ENCODE data around the gene SUSD4.
"Not testable (repeated sequence)": the region's sequence is repeated elsewhere in the genome, so short reads cannot be mapped to it uniquely, and the experiment has no call there.

Gene SUSD4

GRCh38 chr1:223403184-223403815 is 39.3 kb upstream of the SUSD4 start:
- no peak overlapping the region for H3K4me3 ChIP-seq (ENCODE audit: low read depth, low read length)
- TF ChIP-seq CTCF (IDR thresholded peaks at IDR 0.05; ENCODE audit: borderline replicate concordance, insufficient read depth, low read depth, low read length): no peak

GRCh38 chr1:223402790-223403142 is 38.8 kb upstream of the SUSD4 start:
- no peak overlapping the region for H3K4me3 ChIP-seq (ENCODE audit: low read depth, low read length)
- no peak for TF ChIP-seq CTCF (IDR thresholded peaks at IDR 0.05; ENCODE audit: borderline replicate concordance, insufficient read depth, low read depth, low read length)

- no peak overlapping the region for H3K4me3 ChIP-seq (ENCODE audit: low read depth, low read length)
- no peak for TF ChIP-seq CTCF (IDR thresholded peaks at IDR 0.05; ENCODE audit: borderline replicate concordance, insufficient read depth, low read depth, low read length)
These were observed 38.2 kb upstream of the SUSD4 start for GRCh38 chr1:223401873-223402789.

GRCh38 chr1:223399393-223399792 is 35.4 kb upstream of the SUSD4 start:
- not testable (repeated sequence) for H3K4me3 ChIP-seq (ENCODE audit: low read depth, low read length)

GRCh38 chr1:223394706-223395105 is 30.7 kb upstream of the SUSD4 start:
- TF ChIP-seq CTCF (IDR thresholded peaks at IDR 0.05; ENCODE audit: borderline replicate concordance, insufficient read depth, low read depth, low read length): no peak
- H3K4me3 ChIP-seq (ENCODE audit: low read depth, low read length): no peak overlapping the region

GRCh38 chr1:223394242-223394641 is 30.3 kb upstream of the SUSD4 start:
- no peak overlapping the region for H3K4me3 ChIP-seq (ENCODE audit: low read depth, low read length)
- no peak for TF ChIP-seq CTCF (IDR thresholded peaks at IDR 0.05; ENCODE audit: borderline replicate concordance, insufficient read depth, low read depth, low read length)

GRCh38 chr1:223393275-223394214 is 29.6 kb upstream of the SUSD4 start, which contains the start of gene CCDC185:
Gene CCDC185 (plus strand): TSS chr1:223393415. CDS start chr1:223393476, 61 bp downstream.
- H3K4me3 ChIP-seq (ENCODE audit: low read depth, low read length): no peak within 1 kb of the TSS
- no peak for TF ChIP-seq CTCF (IDR thresholded peaks at IDR 0.05; ENCODE audit: borderline replicate concordance, insufficient read depth, low read depth, low read length)
